Measurements from ENCODE around the gene THAP10.

DNA sequence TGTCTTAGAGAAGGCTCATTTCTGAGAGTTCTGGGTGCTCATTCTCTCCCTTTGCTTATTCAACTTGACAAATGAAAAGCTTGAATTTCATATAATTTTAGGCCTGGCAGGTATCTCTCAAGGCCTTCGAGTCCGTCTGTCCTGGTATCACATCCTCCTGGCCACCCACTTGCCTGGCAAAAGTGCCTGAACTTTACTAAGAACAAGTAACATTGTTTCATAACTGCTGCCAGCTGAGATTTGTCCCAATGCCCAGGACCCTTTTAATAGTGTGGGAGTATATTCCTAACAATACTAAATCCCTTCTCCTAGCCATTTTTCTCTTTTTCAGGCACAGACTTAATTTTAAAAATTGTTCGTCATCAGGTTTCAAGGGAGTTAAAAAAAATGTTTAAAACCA lies 56.4 kb downstream of the THAP10 start:
- TF ChIP-seq, protein P1, sequence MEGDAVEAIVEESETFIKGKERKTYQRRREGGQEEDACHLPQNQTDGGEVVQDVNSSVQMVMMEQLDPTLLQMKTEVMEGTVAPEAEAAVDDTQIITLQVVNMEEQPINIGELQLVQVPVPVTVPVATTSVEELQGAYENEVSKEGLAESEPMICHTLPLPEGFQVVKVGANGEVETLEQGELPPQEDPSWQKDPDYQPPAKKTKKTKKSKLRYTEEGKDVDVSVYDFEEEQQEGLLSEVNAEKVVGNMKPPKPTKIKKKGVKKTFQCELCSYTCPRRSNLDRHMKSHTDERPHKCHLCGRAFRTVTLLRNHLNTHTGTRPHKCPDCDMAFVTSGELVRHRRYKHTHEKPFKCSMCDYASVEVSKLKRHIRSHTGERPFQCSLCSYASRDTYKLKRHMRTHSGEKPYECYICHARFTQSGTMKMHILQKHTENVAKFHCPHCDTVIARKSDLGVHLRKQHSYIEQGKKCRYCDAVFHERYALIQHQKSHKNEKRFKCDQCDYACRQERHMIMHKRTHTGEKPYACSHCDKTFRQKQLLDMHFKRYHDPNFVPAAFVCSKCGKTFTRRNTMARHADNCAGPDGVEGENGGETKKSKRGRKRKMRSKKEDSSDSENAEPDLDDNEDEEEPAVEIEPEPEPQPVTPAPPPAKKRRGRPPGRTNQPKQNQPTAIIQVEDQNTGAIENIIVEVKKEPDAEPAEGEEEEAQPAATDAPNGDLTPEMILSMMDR (IDR thresholded peaks at IDR 0.05; ENCODE audit: borderline replicate concordance, extremely low read depth, low read length, poor library complexity, severe bottlenecking), result no peak
- no peak for TF ChIP-seq EZH2 (IDR thresholded peaks at IDR 0.05; ENCODE audit: borderline replicate concordance, low read depth, low read length, severe bottlenecking)

All from DND-41 (cell line).